ENCODE results near the gene ZNF695. TPM values are rescaled to one million over a fixed set of nuclear protein-coding genes. Genes with fewer than 3 reads are reported as not detected.
A peak's percentile ranks its signal among the peaks of the same experiment; 100 is the strongest.

ZNF695 gene
- polyA plus RNA-seq, 1 donor from 2014 or later = 0.36 TPM

DNA sequence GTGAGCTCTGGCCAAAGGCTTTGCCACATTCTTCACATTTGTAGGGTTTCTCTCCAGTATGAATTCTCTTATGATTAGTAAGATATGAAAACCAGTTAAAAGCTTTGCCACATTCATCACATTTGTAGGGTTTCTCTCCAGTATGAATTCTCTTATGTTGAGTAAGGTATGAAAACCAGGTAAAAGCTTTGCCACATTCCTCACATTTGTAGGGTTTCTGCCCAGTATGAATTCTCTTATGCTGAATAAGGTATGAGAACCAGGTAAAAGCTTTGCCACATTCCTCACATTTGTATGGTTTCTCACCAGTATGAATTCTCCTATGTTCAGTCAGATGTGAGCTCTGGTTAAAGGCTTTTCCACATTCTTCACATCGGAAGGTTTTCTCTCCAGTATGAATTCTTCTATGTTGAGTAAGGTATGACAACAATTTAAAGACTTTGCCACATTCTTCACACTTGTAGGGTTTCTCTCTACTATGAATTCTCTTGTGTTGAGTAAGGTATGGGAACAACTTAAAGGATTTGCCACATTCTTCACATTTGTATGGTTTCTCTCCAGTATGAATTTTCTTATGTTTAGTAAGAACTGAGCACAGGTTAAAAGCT lies 20.7 kb downstream of the ZNF695 start:
- peaks cover 15 to 64% (median 63%) of the 10 kb centered on the region in 3 donors for H3K9me3 Mint-ChIP-seq
- H3K36me3 Mint-ChIP-seq = peaks cover 12% of the 10 kb centered on the region
- no peak overlapping the region for H3K27ac Mint-ChIP-seq
- H3K27me3 Mint-ChIP-seq = no peaks in the 10 kb centered on the region
- H3K4me3 Mint-ChIP-seq = no peak overlapping the region
- H3K4me1 Mint-ChIP-seq = peaks cover 0 to 1% (median 0%) of the 10 kb centered on the region in 3 donors

DNA sequence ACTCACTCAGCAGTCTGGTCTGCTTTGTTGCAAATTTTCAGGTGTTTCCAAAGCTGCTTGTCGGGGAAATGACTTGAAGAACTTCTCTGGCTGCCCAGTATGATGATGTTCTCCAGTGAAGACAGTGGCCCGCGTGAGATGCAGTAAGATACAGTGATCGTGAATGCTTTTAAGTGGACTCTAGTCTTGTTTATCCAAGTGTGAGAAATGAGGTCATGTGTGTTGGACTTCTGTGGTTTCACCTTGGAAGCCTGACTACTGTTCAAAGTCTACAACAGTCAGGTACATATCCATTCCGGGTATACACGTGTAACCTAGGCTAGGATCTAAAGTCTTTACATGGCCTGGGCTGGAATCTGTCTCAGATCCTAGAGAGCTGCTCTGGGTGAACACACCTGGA lies 29.1 kb downstream of the ZNF695 start:
- no peak overlapping the region for H3K4me3 Mint-ChIP-seq
- H3K4me1 Mint-ChIP-seq = no peaks in the 10 kb centered on the region
- peaks cover 3% of the 10 kb centered on the region for H3K27me3 Mint-ChIP-seq
- peaks cover 14% of the 10 kb centered on the region for H3K36me3 Mint-ChIP-seq
- H3K27ac Mint-ChIP-seq = no peak overlapping the region
- peaks cover 2 to 44% (median 26%) of the 10 kb centered on the region in 3 donors for H3K9me3 Mint-ChIP-seq

DNA sequence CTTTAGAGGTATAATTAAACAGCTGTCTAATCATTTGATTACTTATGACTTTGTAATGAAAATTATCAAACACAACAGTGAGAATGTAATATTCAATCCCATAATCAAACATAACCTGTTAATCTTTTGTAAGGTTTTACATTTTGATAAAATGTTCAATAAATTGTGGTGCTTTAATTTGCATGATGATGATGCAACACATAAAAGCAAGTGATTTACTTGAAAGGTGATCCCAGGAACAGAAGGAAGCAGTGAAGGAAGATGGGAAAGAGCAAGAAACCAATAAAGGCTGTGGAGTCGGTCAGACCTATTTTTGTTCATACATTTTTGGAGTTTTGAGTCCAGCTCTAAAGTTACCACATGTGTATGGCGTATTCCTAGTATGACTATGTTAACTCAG lies 29.6 kb downstream of the ZNF695 start:
- peaks cover 14% of the 10 kb centered on the region for H3K36me3 Mint-ChIP-seq
- H3K27ac Mint-ChIP-seq = no peak overlapping the region
- H3K9me3 Mint-ChIP-seq = peaks cover 2 to 44% (median 23%) of the 10 kb centered on the region in 3 donors
- H3K4me3 Mint-ChIP-seq = peak overlapping the region in 1 of 4 donors; percentile 7
- peaks cover 3% of the 10 kb centered on the region for H3K27me3 Mint-ChIP-seq
- no peaks in the 10 kb centered on the region for H3K4me1 Mint-ChIP-seq

DNA sequence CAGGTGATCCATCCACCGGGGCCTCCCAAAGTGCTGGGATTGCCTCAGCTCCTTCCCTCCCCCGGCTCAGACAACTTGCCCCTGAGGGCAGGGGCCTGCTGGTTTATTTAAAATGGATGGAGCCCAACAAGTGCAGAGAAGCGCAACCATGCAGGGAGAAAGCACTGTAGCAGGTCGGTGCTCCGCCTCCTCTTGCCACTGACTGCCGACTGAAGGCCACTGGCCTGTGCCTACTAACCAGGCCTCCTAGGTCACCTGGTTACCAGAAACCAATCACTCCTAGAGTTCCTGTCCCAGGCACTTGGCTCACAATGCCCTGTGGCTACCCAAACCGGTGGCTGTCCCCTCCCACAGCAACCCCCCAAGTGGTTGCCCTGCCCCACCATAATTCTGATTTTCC lies 35.9 kb downstream of the ZNF695 start:
- Mint-ChIP-seq H3K27ac (no peak overlapping the region), H3K9me3 (peaks cover 9 to 34% (median 19%) of the 10 kb centered on the region in 3 donors), H3K4me1 (peaks cover 0 to 5% (median 0%) of the 10 kb centered on the region in 3 donors)

DNA sequence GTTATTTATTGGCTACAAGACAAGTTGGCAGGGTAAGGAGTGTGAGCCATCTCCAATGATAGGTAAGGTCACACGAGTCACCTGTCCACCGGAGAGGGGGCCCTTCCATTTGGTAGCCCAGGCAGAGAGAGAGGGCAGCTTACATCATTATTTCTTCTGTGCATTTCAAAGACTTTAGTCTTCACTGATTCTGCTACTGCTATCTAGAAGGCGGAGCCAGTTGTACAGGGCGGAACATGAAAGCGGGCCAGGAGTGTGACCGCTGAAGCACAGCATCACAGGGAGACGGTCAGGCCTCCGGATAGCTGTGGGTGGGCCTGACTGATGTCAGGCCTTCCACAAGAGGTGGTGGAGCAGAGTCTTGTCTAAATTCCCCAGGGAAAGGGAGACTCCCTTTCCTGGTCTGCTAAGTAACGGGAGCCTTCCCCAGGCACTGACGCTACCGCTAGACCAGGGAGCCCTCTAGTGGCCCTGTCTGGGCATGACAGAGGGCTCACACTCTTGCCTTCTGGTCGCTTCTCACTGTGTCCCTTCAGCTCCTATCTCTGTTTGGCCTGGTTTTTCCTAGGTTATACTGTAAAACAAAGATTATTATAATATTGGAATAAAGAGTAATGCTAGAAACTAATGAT lies 36.7 kb downstream of the ZNF695 start:
- Mint-ChIP-seq H3K9me3 (peaks cover 11 to 32% (median 15%) of the 10 kb centered on the region in 3 donors), H3K27ac (no peak overlapping the region)

More for the DNA sequence above, 35.9 kb downstream of the ZNF695 start:
- Mint-ChIP-seq H3K4me3 (no peak overlapping the region), H3K27me3 (peaks cover 3% of the 10 kb centered on the region), H3K36me3 (peaks cover 16% of the 10 kb centered on the region)

DNA sequence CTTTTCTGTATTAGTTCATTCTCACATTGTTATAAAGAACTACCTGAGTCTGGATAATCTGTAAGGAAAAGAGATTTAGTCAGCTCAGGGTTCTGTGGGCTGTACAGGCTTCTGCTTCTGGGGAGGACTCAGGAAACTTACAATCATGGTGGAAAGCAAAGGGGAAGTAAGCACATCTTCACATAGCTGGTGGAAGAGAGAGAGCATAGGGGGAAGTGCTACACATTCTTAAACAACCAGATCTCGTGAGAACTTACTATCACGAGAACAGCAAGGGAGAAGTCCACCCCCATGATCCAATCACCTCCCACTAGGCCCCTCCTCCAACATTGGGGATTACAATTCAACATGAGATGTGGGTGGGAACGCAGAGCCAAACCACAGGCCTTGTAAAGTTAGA lies 38.2 kb downstream of the ZNF695 start:
- Mint-ChIP-seq H3K4me1 (peaks cover 0 to 5% (median 0%) of the 10 kb centered on the region in 3 donors), H3K27ac (no peak overlapping the region), H3K36me3 (peaks cover 15% of the 10 kb centered on the region), H3K9me3 (peaks cover 11 to 26% (median 19%) of the 10 kb centered on the region in 3 donors), H3K27me3 (no peaks in the 10 kb centered on the region), H3K4me3 (no peak overlapping the region)

More for the DNA sequence above, 36.7 kb downstream of the ZNF695 start:
- peaks cover 0 to 5% (median 0%) of the 10 kb centered on the region in 3 donors for H3K4me1 Mint-ChIP-seq
- peak overlapping the region in 2 of 4 donors; percentile 25 to 71 for H3K4me3 Mint-ChIP-seq
- H3K27me3 Mint-ChIP-seq = peaks cover 3% of the 10 kb centered on the region
- H3K36me3 Mint-ChIP-seq = peaks cover 12% of the 10 kb centered on the region

DNA sequence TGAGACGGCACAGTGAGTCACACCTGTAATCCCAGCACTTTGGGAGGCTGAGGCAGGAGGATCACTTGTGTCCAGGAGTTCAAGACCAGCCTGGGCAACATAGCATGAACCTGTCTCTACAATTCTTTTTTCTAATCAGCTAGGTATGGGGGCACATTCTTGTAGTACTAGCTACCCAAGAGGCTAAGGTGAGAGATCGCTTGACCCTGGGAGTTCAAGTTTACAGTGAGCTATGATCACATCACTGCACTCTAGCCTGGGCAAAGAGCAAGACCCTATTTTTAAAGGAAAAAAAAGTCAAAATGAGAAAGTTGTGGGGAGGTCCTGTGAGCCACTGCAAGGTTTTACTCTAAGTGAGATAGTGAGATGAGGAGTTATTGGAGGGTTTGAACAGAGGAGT lies 41.4 kb downstream of the ZNF695 start:
- Mint-ChIP-seq H3K4me1 (peaks cover 9 to 11% (median 11%) of the 10 kb centered on the region in 3 donors), H3K27me3 (no peaks in the 10 kb centered on the region), H3K27ac (no peak overlapping the region), H3K9me3 (peaks cover 11 to 26% (median 22%) of the 10 kb centered on the region in 3 donors), H3K4me3 (no peak overlapping the region), H3K36me3 (peaks cover 15% of the 10 kb centered on the region)

DNA sequence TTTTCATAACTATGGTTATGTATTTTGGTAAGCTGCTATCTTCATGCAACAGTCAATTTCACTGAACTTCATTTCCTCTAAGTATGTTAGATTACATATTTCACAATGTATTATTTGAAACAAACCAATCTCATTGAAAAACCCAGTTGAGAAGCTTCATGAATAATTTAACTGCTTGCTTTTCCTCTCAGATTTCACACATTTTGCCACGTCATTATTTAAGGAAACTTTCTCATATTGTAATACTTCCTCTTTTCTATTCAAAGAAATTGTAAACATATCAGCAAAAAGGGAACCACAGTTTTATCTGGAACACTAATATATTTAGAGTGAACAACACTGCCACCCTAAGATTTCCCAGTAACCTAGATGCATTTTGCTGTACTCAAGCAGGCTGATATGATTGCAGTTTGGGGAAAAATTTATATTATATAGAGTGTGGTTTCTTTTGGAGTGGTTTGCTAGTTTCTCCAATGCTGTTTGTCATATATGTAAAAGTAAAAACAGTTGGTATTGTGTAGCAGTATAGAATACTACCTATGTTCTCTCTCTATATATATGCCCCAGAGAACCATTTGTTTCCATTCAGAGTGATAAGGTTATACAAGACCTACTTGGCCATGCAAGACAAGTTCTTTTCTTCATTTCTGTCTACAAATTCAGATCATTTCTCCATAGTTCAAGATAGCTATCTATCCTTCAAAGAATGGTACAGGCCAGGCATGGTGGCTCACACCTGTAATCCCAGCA lies 47.7 kb downstream of the ZNF695 start:
- Mint-ChIP-seq H3K9me3 (peaks cover 0 to 8% (median 0%) of the 10 kb centered on the region in 3 donors), H3K4me3 (peak overlapping the region; percentile 19 to 80 (median 64)), H3K36me3 (no peaks in the 10 kb centered on the region), H3K27ac (peak overlapping the region; percentile 63 to 84 (median 74)), H3K27me3 (no peaks in the 10 kb centered on the region), H3K4me1 (peaks cover 20 to 29% (median 29%) of the 10 kb centered on the region in 3 donors)

DNA sequence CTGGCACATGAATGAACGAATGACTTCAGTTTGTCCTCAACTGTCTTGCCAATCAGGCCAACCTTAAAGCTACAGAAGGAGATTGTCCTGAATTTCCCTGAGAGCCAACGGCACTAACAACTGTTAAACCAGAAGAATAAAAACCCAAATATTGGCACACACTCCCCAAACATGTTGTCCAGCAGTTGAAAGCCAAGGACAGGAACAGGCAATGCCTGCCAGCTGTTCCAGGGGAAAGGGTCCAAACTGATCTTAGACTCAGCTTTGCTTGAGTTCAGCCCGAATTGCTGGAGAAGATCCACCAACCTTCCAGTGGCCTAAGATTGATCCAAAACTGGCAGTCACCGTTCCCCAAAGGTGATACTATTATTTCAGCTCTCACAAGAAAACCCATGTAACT lies 53.7 kb downstream of the ZNF695 start:
- Mint-ChIP-seq H3K9me3 (peaks cover 0 to 3% (median 0%) of the 10 kb centered on the region in 3 donors), H3K27me3 (no peaks in the 10 kb centered on the region), H3K4me3 (no peak overlapping the region), H3K27ac (no peak overlapping the region), H3K36me3 (no peaks in the 10 kb centered on the region), H3K4me1 (peaks cover 0 to 4% (median 3%) of the 10 kb centered on the region in 3 donors)

DNA sequence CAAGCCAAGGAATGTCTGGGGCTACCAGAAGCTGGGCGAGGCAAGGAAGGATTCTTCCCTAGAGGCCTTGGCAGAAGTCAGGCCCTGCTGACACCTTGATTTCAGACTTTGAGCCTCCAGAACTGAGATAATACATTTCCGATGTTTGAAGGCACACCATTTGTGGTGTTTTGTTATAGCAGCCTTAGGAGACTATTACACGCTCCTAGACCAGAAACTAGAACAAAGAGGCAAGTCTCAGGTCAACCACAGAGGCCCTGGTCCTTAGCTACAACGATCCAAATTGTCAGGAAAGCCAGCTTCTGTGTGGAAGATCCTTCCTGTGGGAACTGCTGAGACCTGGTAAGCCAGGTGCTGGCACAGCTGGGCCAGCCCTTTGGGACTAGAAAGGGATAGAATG lies 56.4 kb downstream of the ZNF695 start:
- no peak overlapping the region for H3K27ac Mint-ChIP-seq
- H3K4me1 Mint-ChIP-seq = peaks cover 5 to 11% (median 9%) of the 10 kb centered on the region in 3 donors
- no peaks in the 10 kb centered on the region for H3K27me3 Mint-ChIP-seq
- peaks cover 0 to 2% (median 0%) of the 10 kb centered on the region in 3 donors for H3K9me3 Mint-ChIP-seq
- no peaks in the 10 kb centered on the region for H3K36me3 Mint-ChIP-seq
- H3K4me3 Mint-ChIP-seq = no peak overlapping the region

DNA sequence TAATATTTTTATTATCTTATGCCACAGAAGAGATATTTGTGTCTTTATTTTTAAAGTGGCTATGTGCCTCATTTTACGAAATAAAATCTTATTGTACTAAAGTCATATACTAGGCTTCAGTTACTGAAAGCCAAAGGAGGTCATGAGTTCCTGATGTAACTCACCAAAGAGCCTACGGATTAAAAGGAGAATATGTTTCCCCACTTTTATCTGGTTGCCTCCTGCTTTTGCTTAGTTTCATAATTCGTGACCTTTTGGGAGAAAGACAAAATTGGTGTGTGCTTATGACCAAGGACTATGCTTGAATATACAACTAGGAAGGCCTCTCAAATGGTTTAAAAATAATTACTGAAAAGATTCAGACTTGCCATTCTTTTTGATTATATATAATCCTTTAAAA lies 57.9 kb downstream of the ZNF695 start:
- Mint-ChIP-seq H3K27me3 (no peaks in the 10 kb centered on the region), H3K27ac (no peak overlapping the region), H3K9me3 (peaks cover 0 to 2% (median 0%) of the 10 kb centered on the region in 3 donors), H3K4me3 (no peak overlapping the region), H3K36me3 (no peaks in the 10 kb centered on the region), H3K4me1 (peaks cover 5 to 11% (median 9%) of the 10 kb centered on the region in 3 donors)

DNA sequence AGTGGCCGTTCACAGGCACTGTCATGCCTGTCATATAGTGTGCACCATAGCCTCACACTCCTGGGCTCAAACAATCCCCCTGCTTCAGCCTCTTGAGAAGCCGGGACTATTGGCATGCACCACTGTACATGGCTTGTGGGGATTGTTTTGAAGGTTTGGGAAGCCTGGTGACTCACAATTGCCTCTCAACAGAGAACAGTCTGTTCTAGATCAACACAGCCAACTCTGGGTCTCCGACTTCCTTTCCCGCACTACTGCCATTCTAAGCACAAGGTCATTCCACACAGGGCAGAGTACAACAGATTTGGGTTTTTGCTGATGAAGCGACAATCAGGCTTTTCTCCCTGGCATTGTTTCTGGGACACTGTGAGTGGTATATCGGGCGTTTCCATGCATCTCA lies 60.6 kb downstream of the ZNF695 start:
- Mint-ChIP-seq H3K4me3 (no peak overlapping the region), H3K36me3 (peaks cover 1% of the 10 kb centered on the region), H3K9me3 (no peaks in the 10 kb centered on the region), H3K27me3 (no peaks in the 10 kb centered on the region), H3K27ac (no peak overlapping the region), H3K4me1 (peaks cover 5 to 11% (median 9%) of the 10 kb centered on the region in 3 donors)

DNA sequence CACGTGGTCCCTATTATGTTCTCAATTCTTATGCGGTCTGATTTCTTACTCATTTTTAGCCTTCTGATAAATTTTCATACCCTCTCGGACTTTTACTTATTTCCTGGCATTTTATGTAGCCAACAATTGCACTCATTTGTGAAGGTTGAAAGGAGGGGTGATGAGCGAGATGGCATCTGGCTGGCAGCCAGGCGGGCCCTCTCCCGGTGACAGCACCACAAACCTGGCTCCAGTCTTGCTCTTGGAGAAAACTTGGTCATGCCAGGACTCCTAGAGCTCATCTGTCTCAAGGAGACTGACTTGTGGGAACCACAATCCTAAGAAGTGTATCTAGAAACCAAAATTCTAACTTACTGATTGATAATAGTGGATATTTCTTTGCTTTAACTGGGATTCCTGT lies 61.5 kb downstream of the ZNF695 start:
- H3K27ac Mint-ChIP-seq = no peak overlapping the region
- H3K4me3 Mint-ChIP-seq = no peak overlapping the region
- H3K9me3 Mint-ChIP-seq = no peaks in the 10 kb centered on the region
- peaks cover 5 to 11% (median 9%) of the 10 kb centered on the region in 3 donors for H3K4me1 Mint-ChIP-seq
- H3K36me3 Mint-ChIP-seq = peaks cover 1% of the 10 kb centered on the region
- H3K27me3 Mint-ChIP-seq = no peaks in the 10 kb centered on the region

All from IgD-negative memory B cell (primary cell).